SK-N-SH (cell line): ENCODE measurements around the gene B4GALNT1. TPM values are rescaled to one million over a fixed set of nuclear protein-coding genes. Genes with fewer than 3 reads are reported as not detected.

Source experiments
- CTCF ChIA-PET: fragments of 300-600, 350-600 bp; formaldehyde crosslinking; extraction: SDS; loops from one replicate; lab custom pipeline; 2021; lab: Yijun Ruan, JAX
- POLR2A ChIA-PET: fragments of 350-600 bp; sonication (Branson Sonifier 250); formaldehyde crosslinking; extraction: SDS; loops from one replicate; lab custom pipeline; 2020; ENCODE audit warnings: antibody characterized with exemption, inconsistent platforms; lab: Yijun Ruan, JAX
- DNase-seq: peaks from one replicate; pipeline ENCODE4 v3.0.0; 2012
- H2AFZ ChIP-seq: fragments of 200-600 bp; sonication (generic); 2 replicates; pipeline ENCODE4 v1.8.1; 2016; ENCODE audit warnings: antibody characterized with exemption, mild to moderate bottlenecking, low read depth
- H3F3A ChIP-seq: fragments of 200-600 bp; sonication (generic); replicated peaks from 2 replicates; pipeline ENCODE3; 2016; ENCODE audit warnings: antibody characterized with exemption, mild to moderate bottlenecking; ENCODE audit not compliant: insufficient read depth
- H3K27ac ChIP-seq, 2 experiments: fragments of 200-500 bp in 1 of 2; fragments of 200-600 bp in 1 of 2; sonication (Bioruptor generic) in 1 of 2; sonication (generic), shearing (Covaris generic) in 1 of 2; 2 replicates each; pipeline versions ENCODE4 v1.5.1 to v1.6.1; 2014 to 2016; ENCODE audit warnings: low read depth in 2 of 2, inconsistent platforms in 1 of 2, low read length in 1 of 2, mild to moderate bottlenecking in 1 of 2, mixed read lengths in 1 of 2
- H3K27me3 ChIP-seq: fragments of 200-600 bp; sonication (generic), shearing (Covaris generic); 2 replicates; pipeline ENCODE4 v1.6.1; 2016; ENCODE audit warnings: mixed run types; ENCODE audit not compliant: insufficient read depth
- H3K36me3 ChIP-seq, 2 experiments: fragments of 200-500 bp in 1 of 2; fragments of 200-600 bp in 1 of 2; sonication (Bioruptor generic) in 1 of 2; sonication (generic) in 1 of 2; replicated peaks in 1 of 2; 2 replicates each; pipeline versions ENCODE3 to v1.5.1; 2014 to 2016; ENCODE audit warnings: low read length in 1 of 2, mild to moderate bottlenecking in 1 of 2; ENCODE audit not compliant: insufficient read depth in 2 of 2, control insufficient read depth in 1 of 2
- H3K4me1 ChIP-seq, 2 experiments: fragments of 200-500 bp in 1 of 2; fragments of 200-600 bp in 1 of 2; sonication (Bioruptor generic) in 1 of 2; sonication (generic), shearing (Covaris generic) in 1 of 2; 2 replicates each; pipeline versions ENCODE4 v1.5.1 to v1.6.1; 2014 to 2016; ENCODE audit warnings: low read depth in 1 of 2, low read length in 1 of 2, mixed run types in 1 of 2; ENCODE audit not compliant: insufficient read depth in 2 of 2, control insufficient read depth in 1 of 2
- H3K4me2 ChIP-seq: fragments of 200-600 bp; sonication (generic), shearing (Covaris generic); 2 replicates; pipeline ENCODE4 v1.6.1; 2017; ENCODE audit warnings: mixed run types
- H3K4me3 ChIP-seq, 2 experiments: fragments of 200-500 bp in 1 of 2; fragments of 200-600 bp in 1 of 2; sonication (Bioruptor generic) in 1 of 2; sonication (generic), shearing (Covaris generic) in 1 of 2; 2 replicates each; pipeline versions ENCODE4 v1.5.1 to v1.8.1; 2014 to 2016; ENCODE audit warnings: low read depth in 2 of 2, inconsistent platforms in 1 of 2, low read length in 1 of 2, mild to moderate bottlenecking in 1 of 2, mixed read lengths in 1 of 2, moderate library complexity in 1 of 2
- H3K79me2 ChIP-seq: fragments of 200-600 bp; sonication (generic); 2 replicates; pipeline ENCODE4 v1.8.1; 2017; ENCODE audit warnings: mild to moderate bottlenecking; ENCODE audit not compliant: insufficient read depth
- H3K9ac ChIP-seq: fragments of 200-600 bp; sonication (generic); 2 replicates; pipeline ENCODE4 v1.6.1; 2017; ENCODE audit warnings: mixed run types
- H3K9me2 ChIP-seq: fragments of 200-600 bp; sonication (generic); 2 replicates; pipeline ENCODE4 v1.6.1; 2017; ENCODE audit warnings: mixed run types
- H3K9me3 ChIP-seq: fragments of 200-600 bp; sonication (generic); 2 replicates; pipeline ENCODE4 v1.6.1; 2017; ENCODE audit warnings: mixed run types, mild to moderate bottlenecking, moderate library complexity
- H4K20me1 ChIP-seq: fragments of 200-600 bp; sonication (generic); 2 replicates; pipeline ENCODE4 v1.6.1; 2017; ENCODE audit warnings: mild to moderate bottlenecking, mixed run types; ENCODE audit not compliant: insufficient read depth
- ELF1 ChIP-seq: IDR thresholded peaks from 2 replicates; pipeline ENCODE4 v1.4.0; 2012
- EP300 ChIP-seq, 2 experiments: IDR thresholded peaks; 2 replicates each; pipeline versions ENCODE4 v1.4.0 to v1.6.1; 2012; ENCODE audit warnings: borderline replicate concordance in 1 of 2, low read depth in 1 of 2, low read length in 1 of 2
- FOSL2 ChIP-seq: IDR thresholded peaks from 2 replicates; pipeline ENCODE4 v1.4.0; 2012; ENCODE audit warnings: low read depth, mild to moderate bottlenecking, moderate library complexity, borderline replicate concordance
- GATA2 ChIP-seq: sonication (generic); formaldehyde crosslinking; IDR thresholded peaks from 2 replicates; pipeline ENCODE4 v1.5.0; 2020; ENCODE audit warnings: mild to moderate bottlenecking, missing genetic modification reagents
- NFIC ChIP-seq: IDR thresholded peaks from 2 replicates; pipeline ENCODE4 v1.4.0; 2012; ENCODE audit warnings: borderline replicate concordance
- NRF1 ChIP-seq: IDR thresholded peaks from 2 replicates; pipeline ENCODE4 v1.6.1; 2012; ENCODE audit warnings: low read depth, mild to moderate bottlenecking, low read length
- RCOR1 ChIP-seq: fragments of 150-350 bp; IDR thresholded peaks from 2 replicates; pipeline ENCODE4 v1.6.1; 2017; ENCODE audit warnings: antibody characterized with exemption, low read length
- SIN3A ChIP-seq: IDR thresholded peaks from 2 replicates; pipeline ENCODE4 v1.6.1; 2012; ENCODE audit warnings: low read depth, mild to moderate bottlenecking, low read length, moderate library complexity, borderline replicate concordance
- SMC3 ChIP-seq: IDR thresholded peaks from 2 replicates; pipeline ENCODE4 v1.6.1; 2012; ENCODE audit warnings: low read depth, low read length, improper control_type of control experiment
- TCF12 ChIP-seq: IDR thresholded peaks from 2 replicates; pipeline ENCODE4 v1.4.0; 2012
- YY1 ChIP-seq: IDR thresholded peaks from 2 replicates; pipeline ENCODE4 v1.4.0; 2012; ENCODE audit warnings: low read depth, mild to moderate bottlenecking
- WGBS: methylation state at CpG from one replicate; pipeline ENCODE4 v1.1.6; 2017; ENCODE audit warnings: low lambda C conversion rate; 5-methylcytosine and 5-hydroxymethylcytosine counted together
- polyA plus RNA-seq, 3 experiments: library from polyadenylated mRNA; depleted of rRNA; stranded (reverse); fragments of >200 nt; gene quantifications; 2 replicates each; pipeline ENCODE4 v1.2.3, GENCODE V29; 2012
- TF ChIP-seq, protein P1 (sequence below): fragments of 150-350 bp; IDR thresholded peaks from 2 replicates; pipeline ENCODE4 v1.6.1; 2016; ENCODE audit warnings: mild to moderate bottlenecking, low read depth, low read length
- TF ChIP-seq, protein P2 (sequence below): IDR thresholded peaks from 2 replicates; pipeline ENCODE4 v1.4.0; 2012; ENCODE audit warnings: low read depth, borderline replicate concordance

Gene B4GALNT1
- polyA plus RNA-seq, 1 of the 3 experiments (the other 2 are of a cell fraction): 5.3 TPM

GRCh38 chr12:57602544-57602943 lies 30.5 kb downstream of the B4GALNT1 start:
- Histone ChIP-seq H3K4me2 (no peak overlapping the region), H3K79me2 (peaks cover 6% of the 10 kb centered on the region; the same call in 1 of the 2 replicates), H3K9ac (no peak overlapping the region), H2AFZ (no peak overlapping the region), H3K36me3 (peaks cover 19 to 49% of the 10 kb centered on the region in 2 experiments)
- CTCF ChIA-PET: interaction anchor here (1.8 to 7.6 kb wide), 4 partner anchors 9 to 19 kb away, joined by 6 to 65 read pairs (median 10); partner anchors contain the start of gene PIP4K2C
- TF ChIP-seq EP300 (IDR thresholded peaks at IDR 0.05; ENCODE audit: borderline replicate concordance in 1 of 2, low read depth in 1 of 2, low read length in 1 of 2): no peak
- no peak for TF ChIP-seq RCOR1
- TF ChIP-seq, protein P1, sequence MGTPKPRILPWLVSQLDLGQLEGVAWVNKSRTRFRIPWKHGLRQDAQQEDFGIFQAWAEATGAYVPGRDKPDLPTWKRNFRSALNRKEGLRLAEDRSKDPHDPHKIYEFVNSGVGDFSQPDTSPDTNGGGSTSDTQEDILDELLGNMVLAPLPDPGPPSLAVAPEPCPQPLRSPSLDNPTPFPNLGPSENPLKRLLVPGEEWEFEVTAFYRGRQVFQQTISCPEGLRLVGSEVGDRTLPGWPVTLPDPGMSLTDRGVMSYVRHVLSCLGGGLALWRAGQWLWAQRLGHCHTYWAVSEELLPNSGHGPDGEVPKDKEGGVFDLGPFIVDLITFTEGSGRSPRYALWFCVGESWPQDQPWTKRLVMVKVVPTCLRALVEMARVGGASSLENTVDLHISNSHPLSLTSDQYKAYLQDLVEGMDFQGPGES: no peak
- TF ChIP-seq, protein P2, sequence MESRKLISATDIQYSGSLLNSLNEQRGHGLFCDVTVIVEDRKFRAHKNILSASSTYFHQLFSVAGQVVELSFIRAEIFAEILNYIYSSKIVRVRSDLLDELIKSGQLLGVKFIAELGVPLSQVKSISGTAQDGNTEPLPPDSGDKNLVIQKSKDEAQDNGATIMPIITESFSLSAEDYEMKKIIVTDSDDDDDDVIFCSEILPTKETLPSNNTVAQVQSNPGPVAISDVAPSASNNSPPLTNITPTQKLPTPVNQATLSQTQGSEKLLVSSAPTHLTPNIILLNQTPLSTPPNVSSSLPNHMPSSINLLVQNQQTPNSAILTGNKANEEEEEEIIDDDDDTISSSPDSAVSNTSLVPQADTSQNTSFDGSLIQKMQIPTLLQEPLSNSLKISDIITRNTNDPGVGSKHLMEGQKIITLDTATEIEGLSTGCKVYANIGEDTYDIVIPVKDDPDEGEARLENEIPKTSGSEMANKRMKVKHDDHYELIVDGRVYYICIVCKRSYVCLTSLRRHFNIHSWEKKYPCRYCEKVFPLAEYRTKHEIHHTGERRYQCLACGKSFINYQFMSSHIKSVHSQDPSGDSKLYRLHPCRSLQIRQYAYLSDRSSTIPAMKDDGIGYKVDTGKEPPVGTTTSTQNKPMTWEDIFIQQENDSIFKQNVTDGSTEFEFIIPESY: no peak
- no peak for TF ChIP-seq SIN3A
- TF ChIP-seq, all 33 proteins: peak for 0
- no peaks in the 10 kb centered on the region for H3K9me3 ChIP-seq
- H3K27ac ChIP-seq: no peak overlapping the region
- no peaks in the 10 kb centered on the region for H4K20me1 ChIP-seq
- no peaks in the 10 kb centered on the region for H3K27me3 ChIP-seq
- no peaks in the 10 kb centered on the region for H3K9me2 ChIP-seq
- H3K4me3 ChIP-seq: no peak overlapping the region
- DNase-seq: no peak
- peaks cover 9 to 17% of the 10 kb centered on the region in 2 experiments; a peak in 3 of 4 replicates for H3K4me1 ChIP-seq
- H3F3A ChIP-seq: peaks cover 2% of the 10 kb centered on the region
- POLR2A ChIA-PET: no interaction called here

GRCh38 chr12:57600395-57600794 lies 32.6 kb downstream of the B4GALNT1 start:
- Histone ChIP-seq H3K27me3 (no peaks in the 10 kb centered on the region), H3K79me2 (peaks cover 6% of the 10 kb centered on the region; the same call in 1 of the 2 replicates), H3K9me2 (no peaks in the 10 kb centered on the region), H3K4me2 (no peak overlapping the region), H4K20me1 (no peaks in the 10 kb centered on the region), H2AFZ (no peak overlapping the region), H3F3A (no peaks in the 10 kb centered on the region), H3K36me3 (peaks cover 26 to 53% of the 10 kb centered on the region in 2 experiments), H3K4me1 (peaks cover 9 to 10% of the 10 kb centered on the region in 2 experiments; a peak in 3 of 4 replicates), H3K9me3 (no peaks in the 10 kb centered on the region), H3K27ac (no peak overlapping the region), H3K9ac (no peak overlapping the region), H3K4me3 (no peak overlapping the region)
- ChIA-PET POLR2A (interaction anchor here (1.6 kb wide), 1 partner anchor 9 kb away, joined by 6 read pairs; the partner anchor contains the start of gene PIP4K2C), CTCF (interaction anchor here (0.7 to 2.3 kb wide), 7 partner anchors 10 to 183 kb away, joined by 3 to 14 read pairs (median 4); partner anchors contain the start of genes B4GALNT1, PIP4K2C and TSFM)
- TF ChIP-seq YY1 (no peak), SMC3 (no peak), RCOR1 (no peak), FOSL2 (no peak), GATA2 (no peak), TCF12 (no peak), NFIC (no peak), NRF1 (no peak), ELF1 (no peak)
- TF ChIP-seq, protein P2: no peak
- WGBS: 83% methylated on average over 2 of the region's 2 CpGs
- no peak for DNase-seq
